Panc1 (cell line): Measurements from ENCODE around the gene IL36B.

Source experiments
- CTCF ChIP-seq: fragments of 450-650 bp; IDR thresholded peaks from 2 replicates; pipeline ENCODE4 v1.5.1; 2017; ENCODE audit warnings: mild to moderate bottlenecking
- POLR2AphosphoS5 ChIP-seq: IDR thresholded peaks from 2 replicates; pipeline ENCODE4 v1.6.1; 2012; ENCODE audit warnings: mild to moderate bottlenecking, low read depth, low read length, moderate library complexity

- TF ChIP-seq CTCF, result no peak
- TF ChIP-seq POLR2AphosphoS5, result no peak
Measured at GRCh38 chr2:112979731-112980130, 72.9 kb downstream of the IL36B start.
